HG03039 (cell line): Measurements from ENCODE around the gene MAST4.
"Not testable (repeated sequence)": the region's sequence is repeated elsewhere in the genome, so short reads cannot be mapped to it uniquely, and the experiment has no call there.

Experiments used
- ATAC-seq: cut with Tn5 transposase; IDR thresholded peaks from one replicate; pipeline ENCODE4 v1.9.1; 2021; ENCODE audit warnings: mild to moderate bottlenecking, moderate library complexity; ENCODE audit not compliant: unreplicated experiment

MAST4 gene

GRCh38 chr5:66741394-66741793, 145.2 kb downstream of the MAST4 start:
- no peak for ATAC-seq

DNA sequence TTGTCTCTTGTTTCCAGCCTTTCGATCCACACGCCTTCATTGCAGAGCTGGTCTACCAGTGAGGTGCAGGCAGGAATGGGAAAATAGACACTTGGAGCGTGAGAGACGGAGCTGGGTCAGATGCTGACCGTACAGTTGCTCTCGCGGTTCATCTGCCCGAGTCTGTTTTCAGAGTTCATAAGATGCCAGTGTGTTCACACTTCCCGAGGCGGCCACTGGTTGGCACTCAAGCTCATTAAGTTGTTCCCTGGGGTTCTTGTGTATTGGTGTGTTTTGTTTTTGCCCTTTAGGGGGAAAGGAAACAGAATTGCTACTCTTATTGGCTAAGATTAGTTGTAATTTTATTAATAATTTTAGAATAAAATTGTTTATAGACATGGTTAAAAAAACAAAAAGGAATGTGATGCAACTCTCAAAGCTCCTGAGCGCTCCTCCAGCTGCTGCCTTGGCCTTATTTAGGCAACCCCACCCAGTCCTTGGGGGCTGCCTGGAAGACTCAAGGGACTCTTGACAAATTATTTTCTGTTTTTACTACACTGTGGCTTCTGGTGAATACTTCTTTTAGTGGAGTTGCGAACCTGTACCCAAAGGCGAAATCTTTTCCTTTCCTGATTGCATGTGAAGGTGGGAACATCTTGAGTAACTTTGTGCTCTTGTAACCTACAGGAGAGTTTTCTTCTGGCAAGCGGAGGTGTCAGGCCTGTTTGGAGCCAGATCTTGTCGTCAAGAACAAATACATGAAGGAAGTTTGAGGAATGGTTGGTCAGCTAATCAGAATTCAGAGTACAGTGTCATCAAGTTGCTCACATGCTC, 146.1 kb downstream of the MAST4 start:
- no peak for ATAC-seq

DNA sequence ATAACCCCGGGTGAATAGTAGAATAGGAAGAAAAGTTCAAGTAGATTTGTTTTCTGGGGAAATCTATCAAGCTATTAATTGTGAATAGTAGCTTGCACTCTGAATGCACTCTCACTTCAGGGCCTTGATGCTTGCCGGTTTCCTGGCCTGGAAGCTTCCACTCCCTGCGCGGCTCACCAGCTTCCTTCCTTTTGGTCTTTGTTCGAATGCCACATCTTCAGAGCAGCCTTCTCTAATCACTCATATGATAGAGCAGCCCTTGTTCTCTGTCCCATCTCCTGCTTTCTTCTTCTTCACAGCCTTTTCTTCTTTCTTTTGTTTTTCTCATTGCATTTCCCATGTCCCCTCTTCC, 146.7 kb downstream of the MAST4 start:
- no peak for ATAC-seq

- ATAC-seq, result no peak
These were observed 147.2 kb downstream of the MAST4 start for GRCh38 chr5:66743344-66743743.

DNA sequence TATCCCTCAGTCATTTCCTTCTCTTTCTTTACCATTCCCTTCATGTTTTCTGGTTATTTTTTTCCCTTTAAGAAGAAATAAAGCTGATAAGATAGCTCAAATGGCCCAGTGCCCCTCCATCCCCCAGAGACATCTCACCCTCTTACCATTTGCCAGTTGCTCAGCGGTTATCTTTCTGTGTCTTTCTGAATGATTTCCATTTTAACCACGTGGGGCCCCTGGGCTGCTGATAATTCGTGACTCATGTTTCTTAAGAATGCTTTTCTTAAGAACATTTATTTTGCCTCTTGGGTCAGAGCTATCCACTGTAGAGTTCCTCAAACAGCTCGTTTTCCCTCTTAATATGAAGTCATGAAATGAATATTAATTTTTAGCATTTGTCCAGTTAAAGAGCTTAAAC, 147.8 kb downstream of the MAST4 start:
- ATAC-seq, result no peak

GRCh38 chr5:66745297-66745696, 149.1 kb downstream of the MAST4 start:
- no peak for ATAC-seq

DNA sequence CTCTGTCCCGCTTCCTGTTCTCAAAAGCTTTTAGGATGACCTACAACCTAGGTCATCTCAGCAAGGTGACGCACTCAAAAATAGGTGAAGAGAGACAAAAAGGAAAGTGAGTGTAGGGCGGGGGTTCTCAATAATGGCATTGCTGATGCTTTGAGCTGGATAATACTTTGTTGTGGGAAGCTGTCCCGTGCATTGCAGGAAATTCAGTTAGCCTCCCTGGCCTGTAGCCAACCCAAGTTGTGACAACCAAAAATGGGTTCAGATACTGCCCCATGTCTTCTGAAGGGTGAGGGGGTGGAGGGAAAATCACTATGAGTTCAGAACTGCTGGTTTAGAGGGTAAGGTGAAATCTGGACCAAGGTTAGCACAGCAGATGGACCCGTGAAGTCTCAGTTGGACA, 151.4 kb downstream of the MAST4 start:
- no peak for ATAC-seq

DNA sequence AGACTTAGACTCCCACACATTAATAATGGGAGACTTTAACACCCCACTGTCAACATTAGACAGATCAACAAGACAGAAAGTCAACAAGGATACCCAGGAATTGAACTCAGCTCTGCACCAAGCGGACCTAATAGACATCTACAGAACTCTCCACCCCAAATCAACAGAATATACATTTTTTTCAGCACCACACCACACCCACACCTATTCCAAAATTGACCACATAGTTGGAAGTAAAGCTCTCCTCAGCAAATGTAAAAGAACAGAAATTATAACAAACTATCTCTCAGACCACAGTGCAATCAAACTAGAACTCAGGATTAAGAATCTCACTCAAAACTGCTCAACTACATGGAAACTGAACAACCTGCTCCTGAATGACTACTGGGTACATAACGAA, 156.5 kb downstream of the MAST4 start:
- ATAC-seq, result not testable (repeated sequence)

DNA sequence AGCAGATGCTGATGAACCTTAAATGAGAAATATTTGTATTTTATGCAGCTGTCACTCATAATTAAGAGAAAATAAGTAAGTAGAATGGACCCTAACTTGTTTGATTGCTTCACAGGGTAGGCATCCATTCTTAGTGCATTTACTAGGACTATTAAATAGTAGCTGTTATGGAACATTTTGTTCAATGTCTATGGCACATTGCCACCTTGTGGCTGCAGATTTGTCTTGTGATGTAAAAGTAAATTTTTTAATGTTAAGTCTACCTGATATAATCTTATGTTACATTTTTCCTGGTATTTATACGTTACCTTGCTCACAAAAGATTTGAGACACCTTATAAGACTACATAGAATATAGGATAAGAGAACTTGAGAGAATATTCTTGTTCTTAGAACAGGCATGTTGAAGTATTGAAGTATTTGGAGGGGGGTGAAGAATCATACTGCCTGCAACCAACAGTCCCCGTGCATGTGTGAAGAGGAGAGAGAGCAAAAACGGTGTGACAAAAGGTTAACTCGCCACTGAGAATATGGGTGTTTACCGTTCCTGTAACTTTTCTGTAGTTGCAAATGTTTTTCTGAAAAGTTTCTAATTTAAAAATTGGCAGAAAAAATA, 161.1 kb downstream of the MAST4 start:
- no peak for ATAC-seq

GRCh38 chr5:66757834-66758371, 161.7 kb downstream of the MAST4 start:
- ATAC-seq, result no peak

DNA sequence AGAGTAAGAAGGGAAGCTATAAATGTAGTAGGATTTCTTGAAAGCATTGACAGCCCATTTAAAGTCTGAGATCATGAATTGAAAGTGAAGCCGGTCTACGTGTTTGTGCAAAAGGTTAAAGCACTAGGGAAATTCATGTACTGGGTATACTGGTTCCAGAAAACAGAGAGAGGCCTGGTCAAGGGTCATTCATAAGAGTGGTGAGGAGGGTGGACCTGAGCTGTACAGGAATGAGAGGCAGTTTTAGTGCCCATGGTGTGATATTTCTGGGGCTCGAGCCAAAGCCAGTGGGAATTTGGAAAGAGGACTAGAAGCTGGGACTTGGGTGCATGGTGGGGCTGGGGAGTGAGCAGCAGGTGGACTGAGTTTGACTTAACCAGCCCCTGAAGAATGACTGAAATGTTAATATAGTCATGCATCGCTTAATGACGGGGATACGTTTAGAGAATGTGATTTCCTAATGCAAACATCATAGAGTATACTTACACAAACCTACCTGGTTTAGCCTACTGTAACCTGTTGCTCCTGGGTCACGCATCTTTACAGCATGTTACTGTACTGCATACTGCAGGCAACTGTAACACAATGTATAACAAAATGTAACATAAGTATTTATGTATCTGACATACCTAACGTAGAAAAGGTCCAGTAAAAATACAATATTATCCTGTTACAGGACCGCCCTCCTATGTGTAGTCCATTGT, 173.0 kb downstream of the MAST4 start:
- ATAC-seq, result no peak

DNA sequence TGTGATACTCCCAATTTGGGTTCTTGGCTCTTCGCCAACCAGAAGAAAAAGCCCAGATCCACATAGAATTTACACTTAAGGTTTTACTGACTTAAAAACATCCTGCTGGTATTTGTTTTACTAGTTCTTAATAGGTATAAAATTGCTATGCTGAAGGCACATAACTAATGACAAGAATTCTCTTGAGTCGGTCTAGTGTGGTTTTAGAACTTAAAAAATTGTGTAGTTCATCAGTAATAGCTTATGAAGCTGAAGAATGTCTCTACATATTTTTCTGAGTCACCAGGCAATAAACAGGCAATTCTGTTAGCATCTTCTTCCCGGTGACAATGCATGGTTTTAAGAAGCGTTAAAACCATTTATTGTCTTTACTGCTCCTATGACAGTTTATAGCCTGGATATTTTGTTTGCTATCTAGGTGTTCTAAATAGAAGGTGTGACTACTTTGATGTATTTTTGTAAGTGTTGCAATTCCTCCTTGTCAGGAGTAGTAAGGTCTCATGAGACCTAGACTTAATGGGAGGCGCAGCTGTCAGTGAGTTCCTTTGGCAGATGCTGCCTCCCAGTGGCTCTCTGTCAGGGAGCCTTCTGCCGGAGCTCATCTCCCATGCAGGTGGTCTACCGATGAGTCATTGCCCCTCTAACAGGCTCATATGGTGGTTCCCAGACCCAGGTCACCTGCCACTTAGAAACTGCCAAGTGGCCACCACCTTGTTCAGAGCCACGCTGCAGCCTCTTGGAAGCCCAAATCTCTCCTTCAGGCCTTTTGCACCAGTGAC, 173.8 kb downstream of the MAST4 start:
- ATAC-seq, result no peak

GRCh38 chr5:66777868-66778267, 181.7 kb downstream of the MAST4 start:
- no peak for ATAC-seq

DNA sequence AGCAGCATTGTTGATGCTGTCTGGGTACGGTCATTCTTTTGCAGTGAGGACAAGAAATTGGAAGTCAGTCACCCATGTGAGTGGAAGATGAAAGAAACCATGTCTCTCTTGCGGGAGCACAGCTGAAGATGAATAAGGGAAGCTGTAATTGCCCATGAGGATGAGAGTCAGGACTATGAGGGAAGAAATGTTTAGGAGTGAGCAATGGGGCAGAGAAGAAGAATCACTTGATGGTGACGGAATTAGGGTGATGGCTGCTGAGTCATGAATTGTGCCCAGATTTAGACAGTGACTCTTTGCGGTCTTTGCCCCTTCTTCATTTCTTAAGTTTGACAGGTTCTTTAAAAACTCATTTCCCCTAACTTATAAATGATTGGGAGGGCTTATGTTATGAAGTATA, 183.3 kb downstream of the MAST4 start:
- ATAC-seq, result no peak

DNA sequence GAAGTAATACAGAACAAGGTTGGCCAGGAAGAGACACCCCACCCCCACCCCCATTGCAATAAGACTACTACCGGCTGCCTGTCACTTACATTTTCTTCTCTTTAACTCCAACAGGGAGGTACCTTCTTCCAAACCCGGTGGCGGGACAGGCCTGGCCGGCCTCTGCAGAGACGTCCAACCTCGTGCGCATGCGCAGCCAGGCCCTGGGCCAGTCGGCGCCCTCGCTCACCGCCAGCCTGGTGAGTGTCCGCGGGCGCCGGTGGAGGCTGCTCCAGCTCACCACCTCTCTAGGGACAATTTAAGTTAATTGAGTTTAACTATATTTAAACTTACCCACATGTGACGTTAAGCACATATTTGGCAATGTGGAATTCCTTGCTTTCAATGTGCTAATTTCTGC, 192.4 kb downstream of the MAST4 start:
- ATAC-seq, result no peak

- ATAC-seq, result no peak
These were observed 193.2 kb downstream of the MAST4 start for GRCh38 chr5:66789434-66789833.

DNA sequence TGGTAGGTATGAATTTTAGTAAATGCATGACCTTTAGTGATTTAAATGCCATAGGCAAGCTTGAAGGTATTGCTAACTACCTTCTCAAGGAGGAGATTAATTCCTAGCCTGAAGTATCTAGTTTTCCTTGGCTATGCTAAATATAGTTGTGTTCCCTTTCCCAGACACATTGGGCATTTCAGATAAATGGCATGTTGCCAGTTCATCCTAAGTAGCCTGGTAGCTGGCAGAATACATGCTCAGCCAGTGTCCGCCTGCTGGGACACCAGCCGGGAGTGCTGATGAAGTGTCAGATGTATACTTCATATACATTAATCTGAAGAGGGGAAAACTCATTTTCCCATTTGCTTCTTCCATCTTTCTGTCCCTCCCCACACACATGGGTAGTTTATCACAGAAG, 196.9 kb downstream of the MAST4 start:
- no peak for ATAC-seq

- no peak for ATAC-seq
These were observed 199.5 kb downstream of the MAST4 start for GRCh38 chr5:66795682-66796081.

DNA sequence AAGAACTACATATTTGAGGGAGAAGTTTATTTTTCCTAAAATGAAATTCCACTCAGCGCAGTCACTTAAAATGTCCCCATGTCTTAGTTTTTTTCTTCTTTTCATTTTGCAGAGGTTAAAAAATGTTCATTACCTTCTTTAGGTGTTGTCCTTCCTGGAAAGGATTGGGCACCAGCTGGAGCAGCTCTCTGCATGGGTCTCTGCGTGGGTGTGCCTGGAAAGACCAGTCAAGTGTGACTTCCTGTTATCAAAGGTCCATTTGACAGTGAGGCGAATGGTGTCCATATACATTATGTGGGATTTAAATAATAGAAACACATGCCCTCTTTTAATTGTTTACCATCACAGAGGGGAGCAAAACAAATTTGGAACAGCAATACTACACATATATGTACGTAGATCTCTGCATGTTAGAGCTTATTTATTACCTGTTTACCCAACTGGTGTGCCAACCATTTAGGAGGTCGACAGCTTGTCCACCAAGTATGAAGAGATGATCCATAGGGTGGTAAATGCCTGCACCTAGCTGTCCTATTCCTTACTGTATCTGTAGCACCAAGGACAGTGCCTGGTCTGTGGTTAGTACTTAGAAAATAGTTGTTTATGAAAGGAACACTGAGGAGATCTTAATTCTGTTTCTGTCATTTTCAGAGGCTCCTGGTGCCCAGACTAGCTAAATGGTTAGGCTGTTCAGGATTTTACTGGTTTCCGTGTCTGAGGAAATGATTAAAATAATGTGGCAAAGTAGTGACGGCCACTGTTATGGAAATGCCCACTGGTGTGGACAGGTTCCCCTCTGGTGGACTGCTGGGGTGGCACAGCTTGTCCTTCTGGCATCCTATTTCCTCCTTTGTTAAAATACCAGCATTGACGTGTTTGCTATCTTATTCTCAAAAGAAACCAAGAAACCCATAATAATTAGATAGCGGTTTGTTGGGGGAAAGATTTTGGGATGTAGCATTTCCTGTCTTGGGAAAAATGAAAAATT, 200.4 kb downstream of the MAST4 start:
- no peak for ATAC-seq

- ATAC-seq, result no peak
These were observed 206.7 kb downstream of the MAST4 start for GRCh38 chr5:66802941-66803340.
